NOMO-1 treated with DMSO at 0.1 percent for 48 hours (cell line): ENCODE data around the gene SFMBT2.
A peak's percentile ranks its signal among the peaks of the same experiment; 100 is the strongest.

Source experiments
- DNase-seq: peaks from one replicate; lab custom pipeline; 2025; ENCODE audit not compliant: unreplicated experiment; lab: John Stamatoyannopoulos, UW

SFMBT2 gene

GRCh38 chr10:7410862-7411670, at the start of gene SFMBT2:
Gene SFMBT2, minus strand, starts transcription at chr10:7411034. Its CDS starts 29,136 bp downstream, at chr10:7381898.
- peak; percentile 74 for DNase-seq

GRCh38 chr10:7460006-7460405, 49.2 kb upstream of the SFMBT2 start:
- no peak for DNase-seq

- no peak for DNase-seq
Measured at GRCh38 chr10:7458556-7458955, 47.7 kb upstream of the SFMBT2 start.

GRCh38 chr10:7457478-7458316, 46.9 kb upstream of the SFMBT2 start:
- DNase-seq = peak; percentile 76

- peak; percentile 11 for DNase-seq
Measured at GRCh38 chr10:7449063-7449695, 38.3 kb upstream of the SFMBT2 start.

GRCh38 chr10:7445474-7446185, 34.8 kb upstream of the SFMBT2 start:
- peak; percentile 72 for DNase-seq

GRCh38 chr10:7444551-7445121, 33.8 kb upstream of the SFMBT2 start:
- peak; percentile 76 for DNase-seq

GRCh38 chr10:7443036-7443435, 32.2 kb upstream of the SFMBT2 start:
- DNase-seq = no peak

- no peak for DNase-seq
Measured at GRCh38 chr10:7441403-7442147, 30.7 kb upstream of the SFMBT2 start.

- no peak for DNase-seq
Measured at GRCh38 chr10:7439696-7440095, 28.9 kb upstream of the SFMBT2 start.

- DNase-seq = peak; percentile 54
Measured at GRCh38 chr10:7438196-7438986, 27.6 kb upstream of the SFMBT2 start.

- peak; percentile 60 for DNase-seq
Measured at GRCh38 chr10:7436490-7437100, 25.8 kb upstream of the SFMBT2 start.

- DNase-seq = no peak
Measured at GRCh38 chr10:7435674-7436073, 24.8 kb upstream of the SFMBT2 start.

GRCh38 chr10:7434378-7434777, 23.5 kb upstream of the SFMBT2 start:
- no peak for DNase-seq

GRCh38 chr10:7433861-7434260, 23.0 kb upstream of the SFMBT2 start:
- DNase-seq = no peak

GRCh38 chr10:7432884-7433726, 22.3 kb upstream of the SFMBT2 start:
- DNase-seq = peak; percentile 21

- DNase-seq = peak; percentile 30
Measured at GRCh38 chr10:7428673-7429350, 18.0 kb upstream of the SFMBT2 start.
